ENCODE data around the gene BACE1-AS. TPM values are rescaled to one million over a fixed set of nuclear protein-coding genes. Genes with fewer than 3 reads are reported as not detected.
"Not testable (repeated sequence)": the region's sequence is repeated elsewhere in the genome, so short reads cannot be mapped to it uniquely, and the experiment has no call there.

BACE1-AS gene
- total RNA-seq, 4 donors from 2014 or later = 0.88 to 39.7 (median 12.0) TPM

DNA sequence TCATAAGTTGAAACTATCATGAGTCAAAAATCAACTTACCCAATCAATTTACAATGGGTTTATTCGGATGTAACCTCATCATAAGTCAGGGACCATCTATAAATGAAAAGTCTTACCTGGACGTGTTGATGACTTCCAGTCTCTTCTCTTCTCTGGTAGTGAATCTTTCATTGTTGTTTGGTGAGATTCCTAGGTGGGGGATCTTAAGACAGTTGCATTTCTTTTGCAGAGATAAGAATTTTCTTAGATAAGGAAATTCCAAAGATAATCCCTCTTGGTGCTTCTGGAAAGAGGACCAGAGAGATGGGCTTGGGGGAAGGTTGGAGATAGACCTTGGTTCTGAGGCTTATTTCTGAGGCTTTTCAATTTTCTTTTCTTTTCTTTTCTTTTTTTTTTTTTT lies 21.3 kb upstream of the BACE1-AS start:
- Histone ChIP-seq H3K27ac (no peak overlapping the region), H3K4me3 (no peak overlapping the region), H3K4me1 (no peaks in the 10 kb centered on the region), H3K9me3 (no peaks in the 10 kb centered on the region), H3K36me3 (no peaks in the 10 kb centered on the region), H3K27me3 (no peaks in the 10 kb centered on the region)
- no peak for TF ChIP-seq POLR2A (IDR thresholded peaks at IDR 0.05)
- TF ChIP-seq, protein P1, sequence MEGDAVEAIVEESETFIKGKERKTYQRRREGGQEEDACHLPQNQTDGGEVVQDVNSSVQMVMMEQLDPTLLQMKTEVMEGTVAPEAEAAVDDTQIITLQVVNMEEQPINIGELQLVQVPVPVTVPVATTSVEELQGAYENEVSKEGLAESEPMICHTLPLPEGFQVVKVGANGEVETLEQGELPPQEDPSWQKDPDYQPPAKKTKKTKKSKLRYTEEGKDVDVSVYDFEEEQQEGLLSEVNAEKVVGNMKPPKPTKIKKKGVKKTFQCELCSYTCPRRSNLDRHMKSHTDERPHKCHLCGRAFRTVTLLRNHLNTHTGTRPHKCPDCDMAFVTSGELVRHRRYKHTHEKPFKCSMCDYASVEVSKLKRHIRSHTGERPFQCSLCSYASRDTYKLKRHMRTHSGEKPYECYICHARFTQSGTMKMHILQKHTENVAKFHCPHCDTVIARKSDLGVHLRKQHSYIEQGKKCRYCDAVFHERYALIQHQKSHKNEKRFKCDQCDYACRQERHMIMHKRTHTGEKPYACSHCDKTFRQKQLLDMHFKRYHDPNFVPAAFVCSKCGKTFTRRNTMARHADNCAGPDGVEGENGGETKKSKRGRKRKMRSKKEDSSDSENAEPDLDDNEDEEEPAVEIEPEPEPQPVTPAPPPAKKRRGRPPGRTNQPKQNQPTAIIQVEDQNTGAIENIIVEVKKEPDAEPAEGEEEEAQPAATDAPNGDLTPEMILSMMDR (IDR thresholded peaks at IDR 0.05) = no peak
- intact Hi-C loops (cut with DNase I; ENCODE audit: low total_unique reads) = no loop called here
- DNase-seq = no peak

DNA sequence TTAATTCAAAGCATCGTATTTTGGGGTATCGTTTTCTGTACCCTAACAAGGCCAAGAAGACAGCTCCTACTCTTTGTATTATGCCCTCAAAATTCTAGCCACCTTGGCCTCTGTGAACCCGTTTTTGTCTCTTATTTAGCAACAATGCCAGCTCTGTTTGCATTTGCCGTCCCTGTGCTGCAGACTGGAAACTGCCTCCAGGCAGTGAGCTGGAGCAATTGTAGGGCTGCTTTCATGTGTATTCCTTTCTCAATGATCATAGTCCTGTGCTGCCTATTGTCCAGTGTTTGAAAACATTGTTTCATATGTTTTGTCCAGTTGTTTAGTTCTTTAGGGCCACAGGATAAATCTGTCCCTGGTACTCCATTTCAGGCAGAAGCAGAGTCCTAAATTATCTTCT lies 19.9 kb upstream of the BACE1-AS start:
- H3K4me1 ChIP-seq = no peaks in the 10 kb centered on the region
- H3K27ac ChIP-seq = no peak overlapping the region
- intact Hi-C loops (cut with DNase I; ENCODE audit: low total_unique reads) = no loop called here
- no peak for DNase-seq
- no peak overlapping the region for H3K4me3 ChIP-seq
- TF ChIP-seq, protein P1 (IDR thresholded peaks at IDR 0.05) = no peak
- no peak for TF ChIP-seq POLR2A (IDR thresholded peaks at IDR 0.05)
- H3K36me3 ChIP-seq = no peaks in the 10 kb centered on the region
- H3K27me3 ChIP-seq = no peaks in the 10 kb centered on the region
- no peaks in the 10 kb centered on the region for H3K9me3 ChIP-seq

DNA sequence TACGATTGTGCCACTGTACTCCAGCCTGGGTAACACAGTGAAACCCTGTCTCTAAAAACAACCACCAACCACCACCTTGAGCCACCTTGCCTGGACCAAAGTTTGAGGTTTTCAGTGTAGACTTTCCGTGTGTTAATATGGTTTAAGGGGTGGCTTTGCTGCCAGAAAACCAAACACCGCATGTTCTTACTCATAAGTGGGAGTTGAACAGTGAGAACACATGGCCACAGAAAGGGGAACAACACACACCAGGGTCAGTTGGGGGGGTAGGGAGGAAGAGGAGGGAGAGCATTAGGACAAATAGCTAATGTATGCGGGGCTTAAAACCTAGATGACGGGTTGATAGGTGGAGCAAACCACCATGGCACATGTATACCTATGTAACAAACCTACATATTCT lies 19.0 kb upstream of the BACE1-AS start:
- intact Hi-C loops (cut with DNase I; ENCODE audit: low total_unique reads); H3K4me1 ChIP-seq; H3K4me3 ChIP-seq; H3K27me3 ChIP-seq; H3K27ac ChIP-seq; H3K36me3 ChIP-seq; DNase-seq; H3K9me3 ChIP-seq: not testable (repeated sequence)

DNA sequence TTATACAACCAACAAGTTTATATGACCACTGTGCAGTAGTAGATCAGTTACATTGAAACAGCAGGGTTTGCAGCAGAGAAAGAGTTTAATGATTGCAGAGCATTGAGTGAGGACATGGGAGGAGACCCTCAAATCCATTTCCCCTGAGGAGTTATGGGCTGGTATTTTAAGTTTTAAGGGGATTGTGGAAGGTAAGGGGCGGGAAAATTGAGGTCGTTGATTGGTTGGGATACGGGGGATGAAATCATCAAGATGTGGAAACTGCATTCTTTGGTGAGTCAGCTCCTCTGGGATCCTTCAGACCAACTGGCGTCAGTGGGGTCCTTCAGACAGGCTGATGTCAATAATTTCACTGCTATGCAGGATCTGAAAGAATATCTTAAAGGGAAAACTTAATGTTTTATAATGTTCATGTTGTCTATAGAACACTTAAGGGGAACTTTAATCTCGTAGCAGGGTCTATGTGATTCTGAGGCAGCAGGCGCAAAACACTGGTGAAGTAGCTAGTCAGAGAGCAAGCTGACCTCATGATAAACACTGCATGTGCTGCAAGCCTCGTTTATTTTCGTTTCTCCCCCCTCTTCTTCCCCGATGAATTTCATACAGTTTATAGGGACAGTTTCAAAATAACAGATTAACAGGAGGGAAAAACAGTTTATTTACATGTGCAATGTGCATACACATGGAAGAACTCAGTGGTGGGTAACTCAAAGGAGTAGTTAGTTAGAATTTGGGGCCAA lies 17.4 kb upstream of the BACE1-AS start:
- Histone ChIP-seq H3K27me3 (no peaks in the 10 kb centered on the region), H3K4me1 (no peaks in the 10 kb centered on the region), H3K27ac (no peak overlapping the region), H3K4me3 (no peak overlapping the region), H3K9me3 (no peaks in the 10 kb centered on the region), H3K36me3 (no peaks in the 10 kb centered on the region)
- no peak for DNase-seq
- intact Hi-C loops (cut with DNase I; ENCODE audit: low total_unique reads) = no loop called here
- TF ChIP-seq, protein P1 (IDR thresholded peaks at IDR 0.05) = no peak
- TF ChIP-seq POLR2A (IDR thresholded peaks at IDR 0.05) = no peak

DNA sequence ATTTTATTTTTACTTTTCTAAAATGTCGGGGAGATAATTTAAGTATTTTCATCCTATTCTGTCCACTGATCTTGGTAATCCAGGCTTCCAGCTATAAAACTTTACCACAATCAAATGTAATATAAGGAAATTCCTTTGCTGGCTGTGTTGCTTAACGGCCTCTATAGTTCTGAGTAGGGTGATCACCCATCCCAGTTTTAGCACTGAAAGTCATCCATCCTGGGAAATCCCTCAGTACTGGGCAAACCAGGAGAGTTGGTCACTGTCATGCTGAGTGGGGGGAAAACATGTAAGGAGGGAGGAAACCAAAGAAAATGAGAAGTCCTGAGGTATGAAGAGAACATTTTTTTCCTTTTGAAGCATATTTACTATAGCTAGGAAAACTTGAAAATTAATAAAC lies 12.8 kb upstream of the BACE1-AS start:
- H3K36me3 ChIP-seq = no peaks in the 10 kb centered on the region

More for the DNA sequence above, 12.8 kb upstream of the BACE1-AS start:
- TF ChIP-seq, protein P1 (IDR thresholded peaks at IDR 0.05) = no peak
- TF ChIP-seq POLR2A (IDR thresholded peaks at IDR 0.05) = no peak
- no peak for DNase-seq
- Histone ChIP-seq H3K27me3 (no peaks in the 10 kb centered on the region), H3K4me1 (no peaks in the 10 kb centered on the region), H3K27ac (no peak overlapping the region), H3K4me3 (no peak overlapping the region), H3K9me3 (no peaks in the 10 kb centered on the region)
- intact Hi-C loops (cut with DNase I; ENCODE audit: low total_unique reads) = no loop called here

Measured in uterus (tissue), 4 donors.